Iris pigment epithelial cell (primary cell): ENCODE data around the gene SAMD11.

ENCODE experiments used
- DNase-seq: peaks from one replicate; pipeline ENCODE4 v3.0.0-alpha.2; 2011; ENCODE audit warnings: low read depth

Gene SAMD11

DNA sequence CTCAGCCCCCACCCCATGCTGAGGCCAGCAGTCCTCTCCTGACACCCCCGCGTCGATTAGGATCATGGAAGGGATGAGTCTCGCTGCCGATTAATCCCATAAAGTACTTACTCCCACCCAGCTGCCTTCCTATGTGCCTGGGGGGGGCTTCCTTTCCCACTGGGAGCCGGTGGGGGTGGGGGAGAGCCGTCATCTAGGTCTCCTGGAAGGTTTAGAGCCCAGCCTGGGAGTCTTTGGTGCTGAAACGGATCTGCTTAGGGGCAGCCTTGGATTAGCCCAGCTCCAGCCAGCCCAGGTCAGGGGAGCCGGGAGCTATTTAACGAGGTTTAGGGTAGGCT is 9.8 kb downstream of the SAMD11 start:
- no peak for DNase-seq

GRCh38 chr1:934991-935750 is 11.4 kb downstream of the SAMD11 start:
- DNase-seq = no peak

GRCh38 chr1:935751-936231 is 12.1 kb downstream of the SAMD11 start:
- no peak for DNase-seq

GRCh38 chr1:936348-937264 is 12.9 kb downstream of the SAMD11 start:
- no peak for DNase-seq

GRCh38 chr1:937521-937920 is 13.8 kb downstream of the SAMD11 start:
- DNase-seq = no peak

DNA sequence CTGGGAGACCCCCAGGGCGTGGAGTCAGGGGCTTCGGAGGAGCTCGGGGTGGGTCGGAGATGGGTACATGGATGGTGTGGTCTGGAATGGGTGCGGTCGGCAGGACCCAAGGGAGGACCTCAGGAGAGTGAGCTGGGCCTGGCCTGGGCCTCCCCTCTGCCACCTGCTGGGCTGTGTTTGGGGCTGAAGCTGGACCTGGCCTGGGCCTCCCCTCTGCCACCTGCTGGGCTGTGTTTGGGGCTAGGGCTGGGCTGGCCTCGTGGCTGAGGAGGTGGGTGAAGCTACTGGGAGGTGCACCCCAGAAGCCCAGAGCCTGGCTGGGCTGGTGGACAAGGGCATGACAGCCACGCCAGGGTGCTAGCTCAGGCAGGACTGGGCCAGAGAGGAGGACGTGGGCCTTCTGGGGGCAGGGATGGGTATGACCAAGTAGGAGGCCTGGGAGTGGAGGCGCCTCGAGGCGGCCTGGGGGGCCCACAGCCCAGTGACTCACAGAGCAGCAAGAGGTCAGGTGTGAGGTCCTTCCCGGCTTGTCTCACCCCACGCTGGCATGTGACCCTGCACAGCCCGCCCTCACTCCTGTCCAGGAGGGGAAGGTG is 14.5 kb downstream of the SAMD11 start:
- DNase-seq = peak; percentile 53

DNA sequence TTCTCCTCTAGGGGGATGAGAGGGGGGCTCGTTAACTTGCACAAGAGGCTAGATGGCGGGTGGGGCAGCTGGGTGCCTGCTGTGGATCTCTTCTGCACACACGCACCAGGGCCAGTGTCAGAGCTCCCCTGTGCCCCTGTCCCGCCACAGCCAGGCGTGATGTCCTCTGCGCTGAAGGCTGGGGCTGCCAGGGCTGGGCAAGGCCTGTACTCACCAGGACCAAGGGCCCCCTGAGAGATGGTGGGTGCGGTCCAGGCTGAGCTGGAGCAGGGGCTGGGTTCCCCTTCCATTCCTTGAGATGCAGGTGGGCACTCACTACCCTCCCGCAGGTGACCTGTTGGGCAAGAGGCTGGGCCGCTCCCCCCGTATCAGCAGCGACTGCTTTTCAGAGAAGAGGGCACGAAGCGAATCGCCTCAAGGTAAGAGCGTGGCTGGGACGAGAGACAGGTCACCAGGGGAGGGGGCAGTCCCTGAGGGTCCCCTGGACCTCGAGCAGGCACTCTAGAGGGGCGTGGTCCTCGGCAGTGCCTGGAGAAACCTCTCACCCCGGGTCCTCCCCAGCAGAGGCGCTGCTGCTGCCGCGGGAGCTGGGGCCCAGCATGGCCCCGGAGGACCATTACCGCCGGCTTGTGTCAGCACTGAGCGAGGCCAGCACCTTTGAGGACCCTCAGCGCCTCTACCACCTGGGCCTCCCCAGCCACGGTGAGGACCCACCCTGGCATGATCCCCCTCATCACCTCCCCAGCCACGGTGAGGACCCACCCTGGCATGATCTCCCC is 15.2 kb downstream of the SAMD11 start:
- no peak for DNase-seq

GRCh38 chr1:939511-940106 is 15.9 kb downstream of the SAMD11 start:
- no peak for DNase-seq

DNA sequence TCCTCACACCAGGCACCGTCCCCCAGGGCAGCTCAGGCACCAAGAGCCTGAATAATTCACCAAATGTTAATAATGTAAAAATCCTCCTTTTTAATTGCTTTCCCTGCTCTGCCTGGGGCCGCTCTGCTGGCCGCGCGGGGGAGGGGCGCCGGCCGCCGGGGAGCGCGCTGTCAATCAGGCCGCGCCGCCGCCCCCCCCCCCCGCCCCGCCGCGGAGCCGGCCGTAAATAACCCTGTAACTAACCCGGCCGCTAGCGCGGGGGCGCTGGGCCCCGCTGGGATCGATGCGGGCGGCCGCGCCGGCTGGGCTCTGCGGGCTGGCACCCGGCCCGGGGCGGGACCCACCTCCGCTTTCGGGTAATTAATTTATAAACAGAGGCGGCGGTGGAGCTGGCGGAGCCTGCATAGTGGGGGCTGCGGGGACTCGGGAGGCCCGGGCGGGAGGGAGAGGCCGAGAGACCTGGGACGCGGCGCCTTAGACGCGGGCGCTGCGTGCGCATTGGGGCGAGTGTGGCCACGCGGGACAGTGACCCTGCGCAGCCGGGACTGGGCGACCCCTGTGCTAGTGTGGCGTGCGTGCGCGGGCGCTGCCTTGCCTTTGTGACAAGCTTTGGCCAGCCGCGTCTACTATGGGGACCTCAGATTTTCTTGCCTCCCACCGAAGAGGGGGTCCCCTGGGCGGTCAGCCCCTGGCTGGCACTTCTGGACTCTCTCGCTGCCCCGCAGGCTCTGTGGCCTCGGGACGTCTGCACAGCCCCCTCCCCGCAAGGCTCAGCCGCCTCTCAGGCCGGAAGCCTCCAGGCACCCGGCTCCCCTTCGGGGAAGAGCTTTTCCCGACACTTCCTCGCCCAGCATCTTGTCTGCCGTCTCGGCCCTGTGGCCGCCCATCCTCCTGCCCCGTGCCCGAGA is 16.6 kb downstream of the SAMD11 start:
- DNase-seq = peak; percentile 80

DNA sequence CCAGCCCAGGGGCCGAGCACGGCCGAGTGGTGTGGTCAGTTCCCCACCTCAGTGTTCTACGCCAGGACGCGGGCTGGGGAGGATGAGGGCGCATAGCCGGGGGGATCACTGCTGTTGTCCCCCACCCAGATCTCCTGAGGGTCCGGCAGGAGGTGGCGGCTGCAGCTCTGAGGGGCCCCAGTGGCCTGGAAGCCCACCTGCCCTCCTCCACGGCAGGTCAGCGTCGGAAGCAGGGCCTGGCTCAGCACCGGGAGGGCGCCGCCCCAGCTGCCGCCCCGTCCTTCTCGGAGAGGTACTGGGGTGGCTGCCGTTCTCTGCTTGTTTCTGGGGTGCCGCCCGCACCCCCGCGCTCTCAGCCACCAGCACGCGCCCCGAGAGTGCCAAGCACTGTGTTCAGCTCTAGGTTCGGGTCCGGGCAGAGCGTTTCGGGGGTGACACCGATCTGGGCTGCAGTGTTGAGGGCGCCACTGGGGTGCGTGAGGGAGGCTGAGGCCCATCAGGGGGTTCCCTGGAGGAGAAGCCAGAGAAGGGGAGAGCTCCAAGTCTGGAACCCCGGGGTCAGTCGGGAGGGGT is 17.4 kb downstream of the SAMD11 start:
- DNase-seq = no peak

DNA sequence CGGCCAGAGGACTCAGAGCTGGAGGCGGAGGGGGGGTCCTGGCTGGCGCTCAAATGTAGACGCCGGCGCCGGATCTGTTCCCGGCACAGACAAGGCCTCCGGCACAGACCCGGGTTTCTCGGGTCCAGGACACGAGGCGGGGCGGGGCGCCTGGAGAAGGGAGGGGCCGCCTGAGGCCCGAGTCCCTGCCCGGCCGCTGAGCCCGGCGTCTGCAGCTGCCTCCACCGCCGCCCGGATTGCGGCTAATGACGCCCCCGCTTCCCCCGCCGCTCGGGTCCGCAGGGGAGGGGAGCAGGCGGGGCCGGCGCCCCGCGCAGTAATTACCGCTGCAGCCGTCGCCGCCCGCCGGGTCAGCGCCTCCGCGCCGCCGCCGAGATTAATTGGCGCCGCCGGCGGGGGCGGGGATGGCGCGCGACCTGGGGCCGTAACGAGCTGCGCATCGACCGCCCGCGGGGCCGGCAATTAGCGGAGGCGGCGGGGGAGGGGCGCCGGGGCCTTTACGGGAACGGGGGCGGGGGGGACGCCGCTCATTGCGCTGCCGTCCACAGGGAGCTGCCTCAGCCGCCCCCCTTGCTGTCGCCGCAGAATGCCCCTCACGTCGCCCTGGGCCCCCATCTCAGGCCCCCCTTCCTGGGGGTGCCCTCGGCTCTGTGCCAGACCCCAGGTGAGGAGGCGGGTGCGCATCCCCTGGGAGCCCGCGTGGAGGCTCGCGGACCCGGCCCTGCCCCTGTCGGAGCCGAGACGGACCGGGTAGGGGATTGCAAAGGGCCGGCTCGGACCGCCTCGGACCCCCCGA is 18.1 kb downstream of the SAMD11 start:
- peak; percentile 94 for DNase-seq

GRCh38 chr1:942411-942821 is 18.7 kb downstream of the SAMD11 start:
- DNase-seq = peak; percentile 65

- peak; percentile 85 for DNase-seq
Observed at GRCh38 chr1:942864-943533, 19.3 kb downstream of the SAMD11 start.

DNA sequence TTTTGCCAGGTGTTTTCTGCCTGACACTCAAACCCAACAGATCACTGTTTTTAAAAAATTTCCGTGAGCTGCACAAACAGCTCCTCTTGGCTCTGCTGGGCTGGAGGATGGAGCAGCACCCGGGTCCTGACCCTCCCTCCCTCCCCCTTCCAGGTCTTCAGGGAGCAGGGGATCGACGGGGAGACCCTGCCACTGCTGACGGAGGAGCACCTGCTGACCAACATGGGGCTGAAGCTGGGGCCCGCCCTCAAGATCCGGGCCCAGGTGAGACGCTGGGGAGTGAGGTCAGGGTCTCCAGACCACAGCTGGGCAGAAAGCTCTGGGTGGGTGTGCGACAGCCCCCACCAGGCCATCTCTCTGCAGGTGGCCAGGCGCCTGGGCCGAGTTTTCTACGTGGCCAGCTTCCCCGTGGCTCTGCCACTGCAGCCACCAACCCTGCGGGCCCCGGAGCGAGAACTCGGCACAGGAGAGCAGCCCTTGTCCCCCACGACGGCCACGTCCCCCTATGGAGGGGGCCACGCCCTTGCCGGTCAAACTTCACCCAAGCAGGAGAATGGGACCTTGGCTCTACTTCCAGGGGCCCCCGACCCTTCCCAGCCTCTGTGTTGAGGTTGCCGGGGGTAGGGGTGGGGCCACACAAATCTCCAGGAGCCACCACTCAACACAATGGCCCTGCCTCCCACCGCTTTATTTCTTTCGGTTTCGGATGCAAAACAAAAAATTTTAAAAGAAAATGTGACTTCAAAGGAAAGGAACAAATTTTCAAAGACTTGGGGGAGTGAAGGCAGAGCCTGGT is 20.0 kb downstream of the SAMD11 start:
- DNase-seq = no peak

GRCh38 chr1:944341-945325 is 20.9 kb downstream of the SAMD11 start:
- peak; percentile 68 for DNase-seq

DNA sequence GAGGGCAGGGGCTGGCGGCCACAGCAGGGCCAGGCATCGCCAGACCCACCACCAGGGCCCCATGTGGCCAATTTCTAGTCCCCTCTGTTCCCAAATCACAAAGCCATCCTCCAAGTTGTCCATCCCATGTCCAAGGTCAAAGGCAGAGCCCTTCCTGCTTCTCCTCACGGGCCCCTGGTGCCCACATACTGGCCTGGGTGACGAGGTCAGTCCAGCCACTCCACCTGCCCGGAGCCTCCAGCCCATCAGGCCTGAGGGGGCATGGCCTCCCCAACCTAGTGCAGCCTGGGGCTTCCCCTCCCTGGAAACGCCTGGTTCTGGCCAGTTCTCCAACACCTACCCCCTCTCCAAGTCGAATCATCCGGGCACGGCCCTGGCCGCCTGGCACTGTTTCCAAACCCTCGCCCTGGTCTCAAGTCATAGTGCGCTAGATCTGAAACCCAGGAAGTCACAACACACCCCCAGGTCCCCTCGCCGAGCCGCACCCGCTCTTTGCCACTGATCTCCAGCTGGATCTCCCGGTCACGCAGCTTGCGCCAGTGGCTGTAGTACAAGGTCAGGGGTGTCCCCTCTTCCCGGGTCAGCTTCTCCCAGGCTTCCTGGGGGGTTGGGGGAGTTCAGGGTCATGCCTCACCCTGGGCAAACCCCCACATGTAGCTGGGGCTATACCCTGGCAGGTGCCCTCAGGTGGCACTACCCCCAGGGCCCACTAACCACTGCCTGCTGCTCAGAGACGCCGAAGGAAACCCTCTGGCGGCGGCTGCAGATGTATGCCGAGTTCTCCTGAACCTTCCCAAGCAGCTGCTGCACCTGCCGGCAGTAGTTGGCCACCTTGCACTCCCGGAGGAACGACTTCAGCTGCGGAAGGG is 22.2 kb downstream of the SAMD11 start:
- DNase-seq = no peak
